Suppressor macrophage treated with lipopolysaccharide for 1 hour (primary cell): Measurements from ENCODE around the gene LCP1.

Source experiments
- DNase-seq, 3 donors: peaks; one replicate each; pipeline ENCODE4 v3.0.0-alpha.2; 2020 to 2022

The LCP1 gene

GRCh38 chr13:46158983-46159382 is 23.0 kb downstream of the LCP1 start:
- no peak for DNase-seq

- no peak for DNase-seq
Measured at GRCh38 chr13:46158222-46158621, 23.8 kb downstream of the LCP1 start.

DNA sequence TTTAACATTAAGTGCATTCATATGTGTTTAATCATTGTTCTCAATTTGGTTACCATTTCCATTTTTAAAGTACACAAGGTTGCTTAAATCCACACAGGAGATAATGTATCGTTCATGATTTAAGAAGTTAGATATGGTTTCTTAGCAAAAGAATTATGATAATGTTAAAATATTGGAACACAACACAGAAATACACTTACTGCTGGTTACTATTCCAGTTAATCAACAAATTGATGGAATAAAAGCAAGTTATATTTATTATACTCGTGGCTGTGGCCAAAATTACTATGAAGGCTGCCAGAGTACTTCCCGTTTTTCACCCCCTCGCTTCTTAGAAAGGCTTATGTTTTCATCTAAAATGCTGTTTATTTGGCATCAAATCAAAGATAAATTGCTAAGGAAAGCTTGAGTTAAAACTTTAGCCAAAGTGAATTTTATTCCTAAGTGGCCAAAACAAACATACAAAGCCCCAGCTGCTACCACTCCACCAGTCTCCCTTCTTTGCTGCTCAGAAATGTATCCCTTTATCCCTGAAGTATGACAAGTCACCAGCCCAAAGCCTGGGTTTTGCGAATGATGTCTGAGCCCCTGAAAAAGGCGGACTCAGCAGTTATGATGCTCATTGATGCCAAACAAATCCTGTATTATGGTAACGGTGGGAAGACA is 27.7 kb downstream of the LCP1 start:
- DNase-seq: no peak

- no peak for DNase-seq
Measured at GRCh38 chr13:46152627-46153328, 29.2 kb downstream of the LCP1 start.

GRCh38 chr13:46150134-46150693 is 31.8 kb downstream of the LCP1 start:
- DNase-seq: no peak

DNA sequence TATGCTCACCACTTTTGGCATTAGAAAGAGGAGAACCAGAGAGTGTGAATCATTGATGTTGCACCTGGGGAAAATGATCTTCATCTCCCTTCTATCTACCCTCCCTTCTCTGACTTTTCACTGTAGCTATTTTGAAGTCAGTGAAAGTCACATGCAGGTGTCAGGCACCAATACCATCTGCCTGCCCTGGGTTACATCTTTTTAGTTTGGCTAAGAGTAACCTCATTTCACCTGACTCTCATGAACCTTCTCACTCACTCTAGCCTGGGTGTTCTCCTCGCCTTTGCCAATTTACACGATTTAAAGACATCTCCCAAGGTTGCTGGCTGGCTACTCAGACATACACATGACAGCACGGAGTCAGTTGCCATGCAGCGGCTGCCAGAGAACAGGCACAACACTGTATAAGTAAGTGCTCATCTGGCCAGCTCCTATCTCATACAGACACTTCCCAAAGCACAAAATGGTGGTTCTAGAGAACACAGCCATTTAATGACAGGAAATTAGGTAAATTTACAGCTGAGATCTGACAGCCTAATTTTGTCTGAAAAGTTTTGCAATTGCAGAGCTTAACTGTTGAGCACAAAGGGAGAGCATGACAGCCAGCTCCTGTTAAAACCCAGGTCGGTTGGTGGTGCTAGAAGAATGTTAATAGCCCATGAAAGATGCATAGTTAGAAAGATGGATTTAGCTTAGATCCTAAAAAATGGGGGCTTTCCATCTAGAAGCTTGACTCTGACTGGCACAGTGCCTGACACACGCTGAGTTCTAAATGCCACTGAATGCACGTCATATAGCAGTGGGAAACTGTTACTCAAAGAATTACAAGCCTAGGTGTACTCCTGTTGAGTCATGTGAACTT is 32.5 kb downstream of the LCP1 start:
- no peak for DNase-seq

DNA sequence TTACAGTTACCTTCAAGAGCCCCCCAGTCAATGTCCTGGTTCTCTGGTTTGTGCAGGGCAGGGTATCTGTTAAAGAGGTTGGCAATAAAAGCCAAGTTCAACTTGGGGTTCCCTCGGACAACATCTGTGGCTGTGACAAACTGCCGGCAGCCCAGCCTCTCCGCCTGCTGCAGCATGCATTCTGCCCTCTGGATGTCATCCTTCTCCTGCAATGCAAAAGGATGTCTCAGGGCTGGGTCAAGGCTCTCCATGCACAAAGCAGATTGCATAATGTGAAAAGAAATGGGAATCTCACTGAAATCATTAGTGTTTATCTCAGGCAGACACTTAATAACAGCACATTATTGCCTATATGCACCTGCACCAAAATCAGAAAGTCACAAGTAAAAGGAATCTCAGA is 35.1 kb downstream of the LCP1 start:
- DNase-seq: no peak

DNA sequence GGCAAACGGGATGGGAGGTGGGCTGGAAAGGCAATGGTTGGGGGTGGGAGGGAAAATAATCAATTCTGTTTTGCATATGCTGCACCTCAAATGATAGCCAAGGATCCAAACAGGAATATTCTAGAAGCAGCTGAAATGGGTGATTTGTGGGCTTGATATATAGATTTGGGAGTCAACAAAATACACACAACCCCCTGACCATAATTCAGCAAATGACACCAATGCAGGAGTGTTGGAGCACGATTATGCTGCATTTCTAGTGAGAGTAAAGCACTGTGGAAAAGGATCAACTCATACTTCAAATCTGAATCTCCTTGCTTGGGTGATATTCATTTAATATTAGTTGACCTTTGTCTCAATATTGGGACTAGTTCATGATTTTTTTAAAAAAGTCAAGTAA is 36.0 kb downstream of the LCP1 start:
- DNase-seq: no peak

- no peak for DNase-seq
Measured at GRCh38 chr13:46145135-46145534, 36.8 kb downstream of the LCP1 start.

DNA sequence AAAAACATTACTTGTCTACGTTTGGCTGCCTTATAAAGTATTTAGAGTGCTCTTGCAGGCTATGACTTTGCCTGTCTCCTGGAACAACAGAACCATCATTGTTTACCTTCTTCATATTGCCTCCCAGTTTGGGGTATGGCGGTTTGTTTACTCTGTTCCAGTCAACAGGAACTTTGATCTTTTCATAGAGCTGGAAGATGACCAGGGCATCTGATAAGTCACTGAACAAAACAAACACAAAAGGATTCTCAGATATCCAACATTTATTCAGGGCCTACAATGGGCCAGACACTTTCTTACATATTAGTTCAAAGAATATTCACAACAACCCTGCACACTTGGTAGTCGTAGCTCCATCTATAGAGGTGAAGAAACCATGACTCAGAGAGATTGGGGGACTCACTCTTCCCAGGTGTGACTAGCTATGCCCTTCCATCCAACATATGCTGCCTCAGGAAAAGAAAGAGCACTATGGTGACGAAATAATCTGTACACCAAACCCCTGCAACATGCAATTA is 38.7 kb downstream of the LCP1 start:
- DNase-seq: no peak

- DNase-seq: no peak
Measured at GRCh38 chr13:46142776-46143175, 39.2 kb downstream of the LCP1 start.

DNA sequence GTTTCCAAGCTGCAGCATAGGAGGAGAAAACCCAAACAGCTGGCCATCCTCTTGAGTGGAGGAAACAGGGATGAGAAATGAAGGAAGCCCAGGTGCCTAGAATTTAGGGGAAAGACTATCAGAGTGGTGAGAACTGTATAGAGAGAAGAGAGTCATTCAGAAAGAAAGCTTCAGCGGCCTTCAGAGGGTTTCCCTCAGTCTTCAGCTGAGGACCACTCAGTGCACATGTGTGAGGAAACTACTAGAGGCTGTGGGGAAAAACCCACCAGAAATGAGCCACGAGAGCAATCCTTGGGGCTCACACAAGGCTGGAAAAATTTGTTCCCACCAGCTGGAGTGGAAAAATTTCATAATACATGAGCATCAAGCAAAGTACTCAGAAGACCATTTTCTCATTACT is 41.9 kb downstream of the LCP1 start:
- DNase-seq: no peak

DNA sequence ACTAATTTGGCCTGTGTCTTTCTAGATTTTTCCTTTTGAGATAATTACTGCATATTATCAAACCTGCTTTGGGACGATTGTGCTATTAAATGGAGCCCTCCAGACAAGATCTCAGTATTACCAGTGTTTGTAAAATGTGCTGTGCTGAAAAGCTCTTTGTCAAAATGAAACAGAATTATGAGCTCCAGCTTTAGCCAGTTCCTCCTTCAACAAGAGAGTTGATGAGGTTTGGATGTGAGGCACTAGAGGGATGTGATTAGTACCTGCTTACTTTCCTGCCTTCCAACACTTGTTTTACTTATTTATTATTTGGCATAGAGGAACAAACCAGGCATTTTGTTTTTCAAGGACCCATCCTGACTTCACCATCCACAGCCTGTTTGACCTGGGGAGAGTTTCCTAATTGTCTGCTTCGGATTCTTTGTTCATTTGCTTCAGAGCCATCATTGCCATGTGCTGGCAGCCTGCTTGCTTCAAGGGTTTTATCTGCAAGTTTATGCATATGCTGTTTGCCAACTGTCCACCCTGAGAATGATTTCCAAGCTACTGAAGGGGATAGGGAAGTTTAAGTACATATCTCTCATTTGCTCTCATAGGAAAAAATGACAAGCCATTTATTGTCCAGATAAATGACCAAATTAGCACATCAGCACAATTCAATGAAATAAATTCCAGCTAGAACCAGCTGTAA is 44.2 kb downstream of the LCP1 start:
- no peak for DNase-seq

GRCh38 chr13:46136688-46137087 is 45.3 kb downstream of the LCP1 start:
- DNase-seq: no peak

DNA sequence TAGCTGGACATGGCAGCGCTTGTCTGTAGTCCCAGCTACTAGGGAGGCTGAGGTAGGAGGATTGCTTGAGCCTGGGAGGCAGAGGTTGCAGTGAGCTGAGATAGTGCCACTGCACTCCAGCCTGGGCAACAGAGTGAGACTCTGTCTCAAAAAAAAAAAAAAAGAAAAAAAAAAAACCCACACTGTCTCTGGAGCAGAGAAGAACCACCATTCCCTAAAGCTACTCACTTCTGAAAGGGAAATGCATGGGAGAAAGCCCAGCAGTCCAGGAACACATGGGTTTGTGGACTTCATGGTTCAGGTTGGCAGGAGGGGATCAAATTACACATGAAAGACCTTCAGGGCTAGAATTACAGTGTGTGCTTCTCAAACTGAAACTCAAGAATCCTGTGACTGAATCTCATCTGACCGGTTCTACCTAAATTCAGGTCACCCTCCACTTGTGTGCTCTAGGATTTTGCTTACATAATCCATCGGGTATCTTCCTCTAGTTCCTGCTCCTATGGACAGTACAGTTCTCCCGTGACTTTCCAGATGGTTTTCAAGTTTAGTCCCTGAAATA is 46.9 kb downstream of the LCP1 start:
- no peak for DNase-seq

GRCh38 chr13:46134494-46134893 is 47.5 kb downstream of the LCP1 start:
- DNase-seq: no peak

GRCh38 chr13:46132109-46132508 is 49.9 kb downstream of the LCP1 start:
- DNase-seq: no peak

- no peak for DNase-seq
Measured at GRCh38 chr13:46131705-46132104, 50.3 kb downstream of the LCP1 start.

GRCh38 chr13:46129955-46130618 is 51.9 kb downstream of the LCP1 start:
- no peak for DNase-seq

GRCh38 chr13:46129124-46129523 is 52.9 kb downstream of the LCP1 start:
- DNase-seq: no peak

DNA sequence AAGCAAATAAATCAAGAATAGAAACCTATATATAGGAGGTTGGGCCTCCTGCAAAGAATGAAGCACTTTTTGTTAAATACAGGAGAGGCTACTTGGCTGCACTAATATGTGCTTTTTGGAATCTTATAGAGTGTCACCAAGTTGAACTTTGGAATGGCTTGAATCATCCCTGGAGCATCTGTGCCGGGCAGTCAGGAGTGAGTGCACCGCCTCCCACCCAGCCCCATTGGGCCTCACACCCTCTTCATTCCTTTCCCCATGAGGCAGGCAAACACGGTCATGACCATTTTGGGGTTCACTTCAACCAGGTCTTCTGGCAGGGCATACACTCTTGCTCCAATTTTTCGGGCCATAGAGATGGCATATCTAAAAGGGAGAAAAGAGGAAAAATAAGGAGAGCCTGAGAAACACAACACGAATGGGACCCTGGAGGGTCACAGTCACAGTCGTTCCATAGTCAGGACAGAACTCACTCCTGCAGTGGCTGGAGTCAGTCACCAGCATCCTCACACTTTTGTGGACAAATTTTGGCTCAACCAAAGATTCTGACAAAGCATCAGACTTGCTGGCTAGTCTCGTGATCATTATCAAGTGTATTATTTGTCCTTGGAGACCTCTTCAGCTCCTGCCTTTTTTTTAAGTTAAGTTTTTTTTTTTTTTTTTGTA is 54.5 kb downstream of the LCP1 start:
- DNase-seq: no peak
